Activated CD4-positive, alpha-beta T cell treated with anti-CD3 and anti-CD28 coated beads for 1 hour (primary cell): Measurements from ENCODE around the gene FEZ2.

Experiments used
- DNase-seq: peaks from one replicate; pipeline ENCODE4 v3.0.0-alpha.2; 2020

The FEZ2 gene

DNA sequence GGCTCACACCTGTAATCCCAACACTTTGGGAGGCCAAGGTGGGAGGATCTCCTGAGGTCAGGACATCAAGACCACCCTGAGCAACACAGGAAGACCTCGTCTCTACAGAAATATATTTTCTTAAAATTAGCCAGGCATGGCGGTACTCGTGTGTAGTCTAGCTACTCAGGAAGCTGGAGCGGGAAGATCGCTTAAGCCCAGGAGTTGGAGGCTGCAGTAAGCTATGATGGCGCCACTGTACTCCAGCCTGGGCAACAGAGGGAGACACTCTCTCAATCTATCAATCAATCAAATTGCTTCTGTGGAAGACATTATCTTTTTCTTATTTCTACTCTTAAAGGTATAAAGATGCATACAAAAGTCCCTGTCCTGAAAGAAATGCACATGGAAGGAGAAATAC, 11.3 kb downstream of the FEZ2 start:
- no peak for DNase-seq

DNA sequence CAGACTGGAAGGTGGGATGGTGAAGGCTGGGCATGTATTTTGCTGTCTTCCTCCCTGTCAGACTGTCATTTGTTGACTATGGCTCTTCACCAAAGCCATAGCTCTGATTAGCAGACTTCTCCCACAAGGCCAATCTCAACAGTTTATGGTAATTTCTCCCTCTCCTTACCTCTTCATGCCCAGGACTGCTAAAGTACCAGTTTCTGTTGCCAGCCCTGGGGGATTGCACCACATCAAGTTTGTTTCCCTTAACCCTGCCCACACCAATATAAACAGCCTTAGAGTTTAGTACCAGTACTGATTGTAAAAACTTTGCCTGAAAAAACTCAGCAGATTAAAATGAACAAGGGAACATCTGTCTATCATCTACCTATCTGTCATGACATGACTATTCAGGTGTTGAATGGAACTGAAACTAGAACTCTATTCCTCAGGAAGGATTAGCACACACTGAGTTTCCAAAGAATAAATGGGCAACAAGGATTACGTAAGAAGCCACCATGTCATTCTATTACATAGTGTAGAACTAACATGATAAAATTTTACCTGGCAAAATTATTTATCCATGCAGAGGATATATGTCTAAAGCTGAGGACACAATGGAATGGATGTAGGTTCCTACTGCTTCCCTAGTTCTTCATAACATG, 13.7 kb downstream of the FEZ2 start:
- no peak for DNase-seq

DNA sequence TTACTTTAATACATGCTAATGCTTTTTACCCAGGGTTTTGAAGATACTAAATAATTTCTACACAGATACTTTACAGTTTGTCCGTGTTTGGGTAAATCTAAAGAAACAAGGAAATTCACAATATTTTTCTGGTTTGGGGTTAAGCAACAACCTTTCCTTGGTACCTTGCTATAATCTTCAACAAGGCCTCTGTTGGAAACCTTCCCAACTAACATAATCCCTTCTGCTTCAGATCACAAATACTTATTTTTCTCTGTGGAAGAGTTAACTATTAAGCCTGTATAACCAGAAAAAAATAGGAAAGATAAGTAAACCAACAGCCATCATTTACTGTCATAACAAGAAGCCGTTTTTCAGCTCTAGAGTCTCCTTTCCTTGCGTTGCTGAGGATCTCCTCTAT, 15.0 kb downstream of the FEZ2 start:
- no peak for DNase-seq

DNA sequence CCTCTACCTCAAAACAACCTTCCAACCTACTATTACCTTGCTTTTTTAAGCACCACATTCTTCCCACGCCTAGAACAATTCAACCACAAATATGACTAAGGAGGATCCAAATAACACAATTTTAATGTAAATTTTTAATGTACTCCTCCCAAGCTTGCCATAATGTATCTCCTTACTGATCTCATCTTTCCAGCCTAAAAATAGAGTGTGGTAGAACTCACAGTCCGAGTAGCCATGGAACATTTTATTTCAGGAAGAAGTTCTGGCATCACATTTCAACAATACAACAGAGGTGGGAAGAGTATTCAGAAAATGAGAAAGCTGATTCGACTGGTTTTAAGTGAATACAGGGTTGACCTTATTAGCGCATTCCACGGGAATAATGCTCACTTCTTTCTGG, 15.4 kb downstream of the FEZ2 start:
- DNase-seq: no peak

DNA sequence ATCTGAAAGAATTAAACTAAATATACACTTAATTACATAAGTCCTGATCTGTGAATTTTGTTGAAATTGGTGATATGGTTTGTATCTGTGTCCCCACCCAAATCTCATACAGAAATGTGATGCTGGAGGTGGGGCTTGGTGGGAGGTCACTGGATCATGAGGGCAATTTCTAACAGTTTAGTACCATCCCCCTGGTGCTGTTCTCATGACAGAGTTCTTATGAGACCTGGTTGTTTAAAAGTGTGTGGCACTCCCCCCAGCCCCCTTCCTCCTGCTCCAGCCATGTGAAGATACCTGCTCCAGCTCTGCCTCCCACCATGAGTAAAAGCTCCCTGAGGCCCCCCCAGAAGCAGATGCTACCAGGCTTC, 18.7 kb downstream of the FEZ2 start:
- no peak for DNase-seq

DNA sequence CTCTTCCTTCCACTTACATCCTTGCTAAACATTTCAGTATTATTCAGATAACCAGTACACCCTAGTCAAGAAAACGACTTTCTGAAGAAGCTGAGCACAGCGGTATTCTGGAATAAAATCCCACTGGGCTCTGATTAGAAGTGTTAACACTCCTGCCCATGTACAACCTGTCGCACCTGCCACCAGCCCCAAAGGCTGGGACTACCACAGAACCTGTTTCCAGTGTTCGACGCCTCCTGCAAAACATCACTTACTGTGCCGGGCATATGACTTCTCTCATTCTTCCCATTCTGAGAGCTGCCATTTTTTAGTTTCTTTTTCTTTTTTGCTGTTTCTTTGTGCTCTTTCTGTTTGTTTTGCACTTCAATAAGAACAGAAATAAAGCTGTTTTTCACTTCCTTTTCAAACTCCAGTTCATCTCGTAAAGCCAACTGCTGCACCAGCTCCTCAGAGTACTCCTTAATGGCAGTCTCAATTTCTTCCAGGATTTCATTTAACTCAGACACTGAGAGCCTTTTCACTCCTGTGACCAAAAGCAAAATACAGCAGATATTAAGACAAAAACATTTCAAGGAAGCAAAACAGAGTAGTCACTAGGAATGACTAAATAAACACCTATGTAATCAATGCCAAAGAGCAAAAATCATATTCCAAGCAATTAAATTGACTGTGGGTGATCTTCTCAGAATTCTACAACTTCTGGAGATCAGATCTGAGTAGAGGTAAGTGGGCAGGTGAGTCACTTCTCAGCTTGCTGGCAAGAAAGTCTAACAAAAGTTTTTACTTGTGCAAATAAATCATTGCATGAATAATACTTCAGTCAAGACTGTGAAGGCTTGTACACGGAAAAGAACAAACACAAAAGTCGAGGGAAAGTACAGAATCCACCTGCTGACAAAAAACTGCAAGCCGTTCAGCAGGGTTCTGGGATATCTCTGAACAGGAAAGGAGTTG, 19.3 kb downstream of the FEZ2 start:
- DNase-seq: no peak

DNA sequence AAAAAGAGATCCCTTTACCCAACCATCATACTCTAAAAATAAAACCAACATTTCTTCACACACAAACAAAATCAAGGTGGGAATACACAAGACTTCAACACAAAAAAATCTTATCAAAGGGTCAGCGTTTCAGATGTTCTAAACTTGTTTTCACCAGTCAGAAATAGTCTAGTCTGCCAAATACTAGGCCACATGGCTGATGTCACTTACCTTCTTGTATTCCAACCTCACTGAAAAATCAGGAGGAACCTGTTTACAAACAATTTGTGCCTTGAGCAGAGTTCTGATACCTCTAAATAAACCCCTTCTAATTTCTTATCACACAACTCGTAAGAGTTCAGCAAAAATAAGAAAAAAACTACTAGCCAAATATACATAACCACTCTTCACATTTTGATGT, 20.1 kb downstream of the FEZ2 start:
- no peak for DNase-seq

DNA sequence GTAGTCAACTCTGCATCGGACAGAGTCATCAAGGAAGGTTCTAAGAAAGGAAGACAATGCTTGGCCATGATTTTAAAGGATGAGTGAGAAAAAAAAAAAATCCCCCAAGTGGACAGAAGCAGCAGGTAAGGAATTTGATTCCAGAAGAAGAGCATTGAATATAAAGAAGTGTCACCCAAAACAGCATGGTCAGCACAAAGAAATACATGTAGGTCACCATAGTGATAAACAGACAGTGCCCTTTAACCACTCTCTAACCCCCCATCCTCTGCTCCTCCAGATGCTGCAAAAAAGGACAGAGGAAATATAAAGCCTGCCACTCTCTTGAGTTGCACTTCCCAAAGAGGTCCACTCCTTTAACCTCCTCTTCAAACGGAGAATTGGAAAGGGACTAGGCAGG, 23.4 kb downstream of the FEZ2 start:
- no peak for DNase-seq

DNA sequence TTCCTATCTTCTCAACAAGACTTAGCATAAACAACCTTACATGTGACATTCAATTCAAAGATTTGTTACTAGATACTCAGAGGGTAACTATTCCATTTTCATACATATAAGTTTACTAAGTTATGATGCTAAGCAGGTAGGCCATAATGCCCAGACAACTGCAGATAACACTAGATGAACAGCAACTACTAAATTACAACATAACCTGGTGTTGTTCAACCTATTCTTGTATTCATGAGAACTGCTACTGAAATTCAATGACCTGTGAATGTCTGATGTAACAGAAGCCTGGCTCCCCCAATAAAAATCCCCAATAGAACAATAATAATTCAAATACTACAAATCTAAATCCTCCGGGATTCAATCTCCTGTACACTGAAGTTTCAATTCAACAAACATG, 24.8 kb downstream of the FEZ2 start:
- DNase-seq: no peak

DNA sequence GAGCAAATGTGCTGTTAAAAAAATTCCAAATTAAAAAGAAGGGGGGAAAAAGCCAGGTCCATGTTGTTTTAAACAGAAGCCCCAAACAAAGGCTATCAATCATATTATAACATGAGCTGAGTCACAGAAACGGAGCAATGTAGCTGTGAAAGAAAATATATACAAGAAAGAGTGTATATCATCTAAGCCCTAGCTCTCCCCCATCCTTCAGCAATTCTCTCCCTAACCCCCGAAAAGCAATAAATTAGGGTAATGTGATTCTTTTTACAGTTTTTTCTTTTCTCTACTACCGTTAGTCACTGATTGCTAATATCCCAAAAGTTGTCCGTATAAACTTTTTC, 25.3 kb downstream of the FEZ2 start:
- no peak for DNase-seq

DNA sequence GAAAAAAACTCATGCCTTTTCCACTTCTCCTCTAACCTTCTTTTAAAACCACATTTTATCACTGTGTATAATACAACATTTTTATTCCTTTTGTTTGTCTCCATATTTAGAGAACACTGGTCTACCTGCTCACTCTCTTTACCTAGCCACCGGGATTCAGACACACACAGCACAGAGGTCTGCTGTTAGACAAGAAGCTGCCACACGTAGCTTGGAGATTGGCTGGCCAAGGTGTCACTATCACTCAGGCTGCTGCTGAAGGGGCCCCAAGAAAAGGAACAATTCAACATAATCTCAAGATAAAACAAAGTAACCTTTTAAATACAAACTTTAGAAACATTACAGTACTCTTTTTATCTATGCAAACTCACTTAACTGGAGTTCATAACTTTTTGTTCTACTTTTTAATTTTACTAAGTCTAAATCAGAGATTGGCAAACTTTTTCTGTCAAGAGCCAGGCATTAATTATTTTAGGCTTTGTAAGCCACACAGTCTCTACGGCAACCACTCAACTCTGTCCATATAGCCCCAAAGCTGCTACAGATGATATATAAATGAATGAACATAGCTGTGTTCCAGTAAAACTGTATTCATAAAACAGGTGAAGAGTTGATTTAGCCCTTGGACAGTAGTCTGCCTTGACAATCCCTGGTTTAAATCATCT, 25.8 kb downstream of the FEZ2 start:
- DNase-seq: no peak

DNA sequence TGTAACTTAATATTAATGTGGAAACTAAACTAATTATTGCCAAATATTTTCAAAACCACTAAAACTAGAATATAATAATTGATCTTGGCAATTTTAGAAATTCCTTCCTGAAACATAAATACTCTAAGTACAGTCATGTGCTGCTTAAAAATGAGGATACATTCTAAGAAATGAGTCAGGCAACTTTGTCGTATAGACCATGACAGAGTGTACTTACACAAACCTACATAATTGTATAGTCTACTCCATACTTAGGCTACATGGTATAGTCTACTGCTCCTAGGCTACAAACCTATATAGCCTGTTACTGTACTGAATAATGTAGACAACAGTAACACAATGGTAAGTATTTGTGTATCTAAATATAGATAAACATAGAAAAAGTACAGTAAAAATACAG, 27.6 kb downstream of the FEZ2 start:
- no peak for DNase-seq

DNA sequence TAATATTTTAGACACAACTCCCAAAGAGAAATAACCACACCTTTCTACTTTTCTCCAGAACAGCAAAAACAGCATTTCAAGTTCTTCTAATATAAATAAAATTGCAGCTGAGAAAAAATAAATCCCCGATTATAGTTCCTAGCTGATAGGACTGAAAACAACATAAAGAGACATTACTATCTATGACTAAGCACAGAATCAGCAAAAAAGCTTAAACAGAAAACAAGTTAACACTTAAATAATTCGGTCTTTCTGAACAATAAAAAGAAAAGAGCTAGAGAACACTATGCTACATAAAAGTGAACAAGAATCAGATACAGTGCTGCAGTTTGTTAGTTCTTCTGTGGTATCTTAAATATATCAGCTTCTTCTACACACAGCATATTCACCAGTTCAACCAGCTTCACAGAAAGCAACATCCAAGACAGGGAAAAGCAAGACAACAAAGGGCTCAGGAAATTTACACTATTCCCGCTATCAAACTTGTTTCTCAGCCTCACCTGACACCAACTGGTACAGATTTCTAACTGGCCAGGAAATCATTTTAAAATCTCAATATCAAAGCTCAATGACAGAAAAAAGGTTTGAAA, 28.6 kb downstream of the FEZ2 start:
- no peak for DNase-seq

DNA sequence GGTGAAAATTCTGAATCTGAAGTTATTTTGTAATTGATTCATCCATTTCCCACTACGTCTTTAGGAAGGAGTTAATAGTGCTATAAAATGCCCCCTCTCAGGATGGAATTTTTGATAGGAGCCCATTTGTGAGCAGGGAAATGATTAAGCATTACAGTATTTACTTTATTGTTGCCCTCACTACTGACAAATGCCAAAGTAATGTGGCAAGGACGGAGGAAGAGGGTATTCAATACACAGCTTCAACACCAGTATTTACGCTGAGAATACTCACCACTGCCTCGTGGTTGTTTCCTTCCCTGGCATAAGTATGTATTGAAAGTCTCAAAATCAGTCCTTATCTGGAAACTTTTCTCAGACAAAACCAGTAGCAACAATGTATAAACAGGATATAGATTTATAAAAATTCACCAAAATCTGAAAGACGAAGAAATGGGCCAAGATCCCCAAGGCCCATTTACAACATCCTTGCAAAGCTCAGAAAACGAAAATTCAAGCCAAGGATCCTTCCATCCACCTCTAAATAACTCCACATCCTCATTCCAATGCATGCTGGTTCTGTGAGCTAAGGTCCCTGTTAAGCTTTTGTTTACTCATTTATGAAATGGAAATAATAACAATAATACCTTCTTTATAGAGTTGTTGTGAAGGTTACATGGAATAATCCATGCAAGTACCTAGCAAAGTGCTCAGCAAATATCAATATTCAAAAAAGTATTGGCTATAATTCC, 29.3 kb downstream of the FEZ2 start:
- DNase-seq: no peak

DNA sequence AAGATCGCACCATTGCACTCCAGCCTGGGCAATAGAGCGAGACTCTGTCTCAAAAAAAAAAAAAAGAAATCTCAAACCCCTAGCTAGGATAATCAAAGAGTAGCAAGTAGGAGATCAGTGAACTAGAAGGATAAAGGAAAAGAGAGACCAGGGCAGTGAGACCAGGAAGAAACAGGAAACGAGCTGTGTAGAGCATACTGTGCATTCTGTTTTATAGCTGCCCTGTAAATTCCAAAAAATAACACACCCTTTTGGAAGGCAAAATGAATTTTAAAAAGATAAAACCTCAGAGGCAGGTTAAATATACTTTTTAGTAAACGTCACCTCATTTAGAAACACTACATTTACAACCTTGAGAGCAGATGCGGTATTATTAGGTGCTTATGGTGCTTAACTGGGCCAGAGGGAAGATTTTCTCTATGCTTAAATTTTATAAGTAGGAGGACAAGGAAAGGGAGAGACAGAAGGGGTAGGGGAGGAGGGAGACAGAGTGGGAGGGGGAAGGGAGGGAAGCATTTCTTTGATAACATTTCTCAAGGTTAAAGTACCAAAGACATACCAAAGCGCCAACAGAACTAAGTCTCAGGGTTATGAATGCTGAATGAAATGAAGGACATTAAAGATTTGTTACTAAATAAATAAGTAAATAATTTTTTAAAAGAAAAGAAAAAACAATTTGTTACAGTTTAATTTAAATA, 30.1 kb downstream of the FEZ2 start:
- no peak for DNase-seq

DNA sequence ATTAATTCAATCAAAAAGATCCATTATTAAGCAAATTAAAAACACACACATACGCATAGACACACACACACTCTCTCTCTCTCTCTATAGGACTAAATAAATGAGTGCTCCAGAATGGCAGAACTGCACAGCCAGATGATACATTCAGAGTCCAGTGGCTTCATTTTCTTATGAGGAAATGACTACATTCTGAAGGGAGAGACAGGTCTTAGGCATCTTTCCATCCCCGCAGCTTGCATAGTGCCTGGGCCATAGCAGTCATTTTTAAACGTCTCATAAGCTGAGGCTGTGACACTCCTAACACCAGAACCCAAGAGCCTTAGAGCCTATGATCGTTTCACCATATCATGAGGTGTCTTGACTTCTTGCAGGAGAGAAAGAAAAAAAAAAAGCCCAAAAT, 31.1 kb downstream of the FEZ2 start:
- DNase-seq: no peak

DNA sequence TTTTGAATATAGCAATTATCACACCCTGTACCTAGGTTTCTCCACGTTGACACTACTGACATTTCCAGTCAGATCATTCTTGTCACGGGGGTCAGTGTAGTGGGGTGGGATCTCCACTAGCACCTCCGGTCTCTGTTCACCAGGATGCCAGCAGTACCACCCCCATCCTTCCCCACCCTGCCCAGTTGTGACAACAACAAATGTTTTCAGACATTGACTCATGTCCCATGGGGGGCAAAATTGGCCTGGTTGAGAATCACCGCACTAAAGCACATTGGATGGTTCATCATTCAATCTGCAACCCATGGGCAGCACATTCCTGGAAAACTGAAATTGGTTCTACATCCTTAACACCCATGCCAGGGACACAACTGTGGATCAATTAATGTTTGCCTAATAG, 32.3 kb downstream of the FEZ2 start:
- DNase-seq: no peak

DNA sequence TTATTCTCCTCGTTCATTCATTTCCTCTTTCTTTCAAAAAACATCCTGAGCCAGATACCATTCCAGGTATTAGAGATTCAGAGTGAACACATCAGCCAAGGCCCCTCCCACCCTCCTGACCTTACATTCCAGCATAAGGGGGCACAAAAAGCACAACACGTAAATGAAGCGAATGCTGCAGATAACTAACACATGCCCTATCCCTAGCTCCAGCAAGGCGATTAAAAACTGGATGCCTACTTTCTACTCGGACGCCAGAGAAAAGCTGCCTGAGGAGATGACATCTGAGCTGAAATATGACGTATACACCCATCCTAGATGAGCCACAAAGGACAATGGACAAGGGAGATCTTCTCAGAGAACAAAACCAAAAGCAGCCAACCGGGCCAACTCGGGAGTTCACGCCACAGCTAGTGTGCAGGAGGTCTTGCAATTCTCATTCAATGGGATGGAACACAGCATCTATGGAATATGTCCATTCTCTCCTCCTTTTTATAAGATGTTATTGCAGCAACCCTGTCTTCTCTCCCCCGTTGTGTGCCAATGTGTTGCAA, 33.5 kb downstream of the FEZ2 start:
- no peak for DNase-seq

DNA sequence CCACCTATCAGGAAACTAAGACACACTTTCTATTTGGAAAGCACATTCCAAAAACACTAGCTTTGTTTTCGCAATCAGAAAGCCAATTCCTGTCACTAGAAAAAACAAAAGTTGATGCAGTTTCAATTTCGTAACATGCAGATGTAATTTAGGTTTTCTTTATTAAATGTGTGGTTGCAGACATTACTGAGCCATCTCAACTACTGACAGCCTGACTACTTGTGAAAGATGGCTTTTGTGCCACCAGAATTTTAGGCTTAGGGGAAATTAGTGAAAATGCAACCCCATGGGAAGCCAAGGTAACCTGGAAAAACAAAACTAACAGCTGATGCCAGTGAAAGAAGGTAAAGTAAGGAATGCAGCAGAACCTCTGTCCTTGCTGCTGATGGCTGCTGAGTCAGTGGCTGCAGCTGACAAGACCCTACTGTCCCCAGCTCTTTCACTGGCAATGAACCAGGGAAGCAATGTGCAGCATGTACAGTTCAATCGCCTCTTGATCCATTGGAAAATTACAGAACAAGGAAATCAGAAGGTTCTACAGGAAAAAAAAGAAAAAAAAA, 34.9 kb downstream of the FEZ2 start:
- no peak for DNase-seq

DNA sequence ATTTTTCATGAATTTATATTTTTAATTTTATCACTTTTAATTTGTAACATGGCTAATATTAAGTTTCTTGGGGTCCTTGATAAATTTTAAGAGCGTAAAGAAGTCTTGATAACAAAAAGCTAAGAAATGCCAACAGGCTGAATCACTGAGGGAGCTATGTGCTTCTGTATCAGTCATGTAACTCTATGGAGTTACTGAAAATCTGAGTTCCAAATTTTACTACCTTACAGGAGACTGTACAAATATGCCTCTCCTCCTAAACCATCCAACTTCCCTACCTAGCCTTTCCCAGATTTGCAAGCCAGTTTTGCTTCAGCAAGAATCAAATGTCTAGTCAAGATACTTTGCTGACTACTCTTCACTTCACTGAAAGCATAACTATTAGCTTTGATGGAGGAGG, 35.7 kb downstream of the FEZ2 start:
- no peak for DNase-seq

DNA sequence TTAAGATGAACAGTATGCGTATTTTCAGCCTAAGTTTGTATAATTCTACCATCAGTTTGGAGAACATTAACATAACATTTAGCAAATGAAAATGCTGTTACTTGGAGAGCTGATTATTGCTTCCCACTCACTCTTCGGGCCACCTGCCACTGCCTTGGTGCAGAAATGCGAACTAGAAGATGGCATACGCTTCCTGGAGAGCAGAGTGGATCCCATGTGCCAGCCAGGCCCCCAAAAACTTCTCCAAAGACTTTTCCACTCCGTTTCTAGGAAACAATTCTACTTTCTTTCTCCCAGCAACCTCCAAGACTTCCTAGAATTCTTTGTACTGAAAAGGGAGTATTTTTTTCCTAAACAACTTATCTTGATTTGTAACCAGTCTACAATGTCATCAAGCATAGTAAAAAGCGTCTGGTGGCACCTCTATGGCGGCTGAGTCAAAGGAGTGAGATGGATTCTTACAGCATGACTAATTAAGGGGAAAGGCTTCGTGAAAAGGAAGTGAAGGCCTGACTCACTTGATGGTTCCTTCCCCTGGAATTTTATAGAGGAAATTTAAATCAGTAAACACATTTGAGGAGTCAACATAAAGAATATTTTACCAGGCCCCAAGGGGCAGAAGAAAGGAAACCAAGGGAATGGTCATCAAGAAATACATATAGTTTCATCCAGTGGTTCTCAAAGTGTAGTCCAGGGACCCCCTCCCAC, 36.6 kb downstream of the FEZ2 start:
- DNase-seq: no peak
